Liver (tissue), 10 donors: ENCODE measurements around the gene RNU7-1. TPM values are rescaled to one million over a fixed set of nuclear protein-coding genes. Genes with fewer than 3 reads are reported as not detected.
A peak's percentile ranks its signal among the peaks of the same experiment; 100 is the strongest.

Experiments used
- DNase-seq: peaks from one replicate; pipeline ENCODE4 v3.0.0-alpha.2; 2017; ENCODE audit warnings: low spot score
- H3K27ac ChIP-seq, 2 donors: one replicate each; pipeline ENCODE4 v1.7.0; 2013; ENCODE audit warnings: inconsistent platforms in 2 of 2, low read length in 2 of 2, control low read depth in 1 of 2, low read depth in 1 of 2, mild to moderate bottlenecking in 1 of 2
- H3K27me3 ChIP-seq, 4 donors: one replicate each; pipeline versions ENCODE4 v1.6.1 to v1.7.0; 2013; ENCODE audit warnings: low read length in 3 of 4, inconsistent platforms in 1 of 4, mild to moderate bottlenecking in 1 of 4, moderate library complexity in 1 of 4; ENCODE audit not compliant: control insufficient read depth in 4 of 4, insufficient read depth in 4 of 4
- H3K36me3 ChIP-seq, 4 donors: one replicate each; pipeline versions ENCODE4 v1.6.1 to v1.7.0; 2013; ENCODE audit warnings: low read length in 3 of 4, mild to moderate bottlenecking in 3 of 4, low read depth in 1 of 4, moderate library complexity in 1 of 4; ENCODE audit not compliant: control insufficient read depth in 4 of 4, insufficient read depth in 3 of 4
- H3K4me1 ChIP-seq, 4 donors: one replicate each; pipeline versions ENCODE4 v1.6.1 to v1.7.0; 2013; ENCODE audit warnings: low read length in 3 of 4, mild to moderate bottlenecking in 3 of 4, moderate library complexity in 1 of 4; ENCODE audit not compliant: control insufficient read depth in 4 of 4, insufficient read depth in 4 of 4
- H3K4me3 ChIP-seq, 3 donors: one replicate each; pipeline versions ENCODE4 v1.6.1 to v1.7.0; 2013; ENCODE audit warnings: low read length in 3 of 3, control low read depth in 1 of 3, low read depth in 1 of 3, mild to moderate bottlenecking in 1 of 3
- H3K9ac ChIP-seq, 2 donors: one replicate each; pipeline ENCODE4 v1.7.0; 2013; ENCODE audit warnings: low read length in 2 of 2, mild to moderate bottlenecking in 2 of 2, moderate library complexity in 2 of 2, control low read depth in 1 of 2, low read depth in 1 of 2
- H3K9me3 ChIP-seq, 4 donors: one replicate each; pipeline versions ENCODE4 v1.6.1 to v1.7.0; 2013; ENCODE audit warnings: low read length in 3 of 4; ENCODE audit not compliant: control insufficient read depth in 4 of 4
- FOXA2 ChIP-seq: IDR thresholded peaks from 2 replicates; pipeline ENCODE4 v1.6.1; 2016; ENCODE audit warnings: antibody characterized with exemption
- MAX ChIP-seq: IDR thresholded peaks from 2 replicates; pipeline ENCODE4 v1.6.1; 2016; ENCODE audit warnings: antibody characterized with exemption
- WGBS: extraction: QIAGEN DNeasy Blood & Tissue Kit; methylation state at CpG from one replicate; pipeline ENCODE4 v1.1.7; 2013; 5-methylcytosine and 5-hydroxymethylcytosine counted together
- polyA plus RNA-seq, 2 donors: library from polyadenylated mRNA; stranded (reverse) in 1 of 2; unstranded in 1 of 2; fragments of 200-250 nt in 1 of 2; fragments of >200 nt in 1 of 2; fragmentation: Nextera tagmentation in 1 of 2; extraction: Ambion mirVana in 1 of 2; gene quantifications; one replicate each; pipeline versions ENCODE4 v1.2.1 to v1.2.3, GENCODE V29; 2013 to 2015
- small RNA-seq: library from RNA; depleted of rRNA; stranded (forward); fragments of <200 nt; gene quantifications from one replicate; pipeline ENCODE3, GENCODE V24; 2014
- total RNA-seq, 2 donors: library from RNA; depleted of rRNA; stranded (reverse); fragments of >200 nt; gene quantifications; one replicate each; pipeline ENCODE4 v1.2.3, GENCODE V29; 2014
- donor health status: healthy.
- donor health status: healthy.
- donor health status: healthy.
- donor health status: healthy.
- donor health status: healthy.

The RNU7-1 gene
- total and polyA plus RNA-seq, 4 donors = not detected

GRCh38 chr12:6987956-6988553 lies 44.4 kb downstream of the RNU7-1 start:
- 49% methylated on average over 11 of the region's 11 CpGs for whole genome bisulfite sequencing
- Histone ChIP-seq H3K9ac (no peak overlapping the region), H3K27me3 (no peaks in the 10 kb centered on the region), H3K27ac (no peak overlapping the region), H3K36me3 (peaks cover 0 to 16% (median 4%) of the 10 kb centered on the region in 4 donors), H3K4me1 (peaks cover 0 to 15% (median 12%) of the 10 kb centered on the region in 4 donors), H3K4me3 (no peak overlapping the region), H3K9me3 (no peaks in the 10 kb centered on the region)
- TF ChIP-seq FOXA2 (peak; percentile 67), MAX (no peak)
- DNase-seq = no peak

Small RNA genes within 50 kb of the gene (small RNA-seq; reads per million reads assigned to genes)
- gene MIR141 (4.7 reads per million, percentile 92 among the genes with 10 or more reads in this experiment), gene MIR200C (0.42 reads per million, percentile 47 among the genes with 10 or more reads in this experiment), gene RNU7-1 (not detected), gene SCARNA12 (0.77 reads per million, percentile 71 among the genes with 10 or more reads in this experiment)

Other genes starting within 250 kb of the RNU7-1 start
- not detected for gene PIANP, start 243.0 kb upstream of the RNU7-1 start, total RNA-seq
- gene PIANP, start 243.0 kb upstream of the RNU7-1 start, polyA plus RNA-seq = under 1 TPM in 1 of 2 donors, not detected in 1; 0.03 TPM
- gene COPS7A, start 219.8 kb upstream of the RNU7-1 start, total RNA-seq = 10 to 100 TPM; 26.0 to 31.3 TPM
- gene COPS7A, start 219.8 kb upstream of the RNU7-1 start, polyA plus RNA-seq = 10 to 100 TPM; 33.5 to 37.7 TPM
- 100 to 1,000 TPM in 1 of 2 donors, 10 to 100 TPM in 1; 59.6 to 131 TPM for gene MLF2, start 190.7 kb upstream of the RNU7-1 start, total RNA-seq
- 100 to 1,000 TPM; 194 to 235 TPM for gene MLF2, start 190.7 kb upstream of the RNU7-1 start, polyA plus RNA-seq
- 100 to 1,000 TPM in 1 of 2 donors, 10 to 100 TPM in 1; 26.3 to 106 TPM for gene PTMS, start 177.5 kb upstream of the RNU7-1 start, total RNA-seq
- gene PTMS, start 177.5 kb upstream of the RNU7-1 start, polyA plus RNA-seq = 100 to 1,000 TPM; 103 to 261 TPM
- under 1 TPM; 0.14 to 0.42 TPM for gene LAG3, start 171.3 kb upstream of the RNU7-1 start, total RNA-seq
- gene LAG3, start 171.3 kb upstream of the RNU7-1 start, polyA plus RNA-seq = 1 to 10 TPM in 1 of 2 donors, under 1 TPM in 1; 0.53 to 1.2 TPM
- 10 to 100 TPM; 22.5 to 44.8 TPM for gene CD4, start 154.3 kb upstream of the RNU7-1 start, total RNA-seq
- 10 to 100 TPM; 15.9 to 41.5 TPM for gene CD4, start 154.3 kb upstream of the RNU7-1 start, polyA plus RNA-seq
- 1 to 10 TPM in 1 of 2 donors, under 1 TPM in 1; 0.59 to 2.1 TPM for gene GPR162, start 122.0 kb upstream of the RNU7-1 start, total RNA-seq
- 1 to 10 TPM; 1.4 to 2.4 TPM for gene GPR162, start 122.0 kb upstream of the RNU7-1 start, polyA plus RNA-seq
- 1 to 10 TPM; 1.5 to 1.9 TPM for gene P3H3, start 115.4 kb upstream of the RNU7-1 start, total RNA-seq
- 1 to 10 TPM in 1 of 2 donors, under 1 TPM in 1; 0.42 to 1.7 TPM for gene P3H3, start 115.4 kb upstream of the RNU7-1 start, polyA plus RNA-seq
- gene GNB3, start 102.9 kb upstream of the RNU7-1 start, total RNA-seq = under 1 TPM in 1 of 2 donors, not detected in 1; under 0.01 TPM
- under 1 TPM in 1 of 2 donors, not detected in 1; 0.12 TPM for gene GNB3, start 102.9 kb upstream of the RNU7-1 start, polyA plus RNA-seq
- 10 to 100 TPM in 1 of 2 donors, under 1 TPM in 1; 0.25 to 26.0 TPM for gene CDCA3, start 92.5 kb upstream of the RNU7-1 start, total RNA-seq
- 1 to 10 TPM; 1.3 to 3.9 TPM for gene CDCA3, start 92.5 kb upstream of the RNU7-1 start, polyA plus RNA-seq
- gene USP5, start 91.7 kb upstream of the RNU7-1 start, total RNA-seq = 10 to 100 TPM; 39.8 to 41.0 TPM
- gene USP5, start 91.7 kb upstream of the RNU7-1 start, polyA plus RNA-seq = 10 to 100 TPM; 15.2 to 31.6 TPM
- gene TPI1, start 76.3 kb upstream of the RNU7-1 start, total RNA-seq = 100 to 1,000 TPM; 190 to 252 TPM
- gene TPI1, start 76.3 kb upstream of the RNU7-1 start, polyA plus RNA-seq = 100 to 1,000 TPM; 540 to 547 TPM
- 1 to 10 TPM; 3.2 to 4.3 TPM for gene SPSB2, start 70.5 kb upstream of the RNU7-1 start, total RNA-seq
- 1 to 10 TPM; 3.9 to 4.6 TPM for gene SPSB2, start 70.5 kb upstream of the RNU7-1 start, polyA plus RNA-seq
- 1 to 10 TPM; 2.0 to 3.6 TPM for gene LRRC23, start 39.0 kb upstream of the RNU7-1 start, total RNA-seq
- gene LRRC23, start 39.0 kb upstream of the RNU7-1 start, polyA plus RNA-seq = 1 to 10 TPM in 1 of 2 donors, under 1 TPM in 1; 0.92 to 2.3 TPM
- gene ENO2, start 29.2 kb upstream of the RNU7-1 start, total RNA-seq = 1 to 10 TPM; 1.1 to 3.1 TPM
- gene ENO2, start 29.2 kb upstream of the RNU7-1 start, polyA plus RNA-seq = 1 to 10 TPM; 1.3 to 1.6 TPM
- gene ATN1, start 15.9 kb upstream of the RNU7-1 start, total RNA-seq = 10 to 100 TPM in 1 of 2 donors, 1 to 10 TPM in 1; 3.6 to 10.2 TPM
- gene ATN1, start 15.9 kb upstream of the RNU7-1 start, polyA plus RNA-seq = 10 to 100 TPM in 1 of 2 donors, 1 to 10 TPM in 1; 5.6 to 12.6 TPM
- 10 to 100 TPM; 49.2 to 53.8 TPM for gene C12orf57, start 206 bp downstream of the RNU7-1 start, total RNA-seq
- 100 to 1,000 TPM in 1 of 2 donors, 10 to 100 TPM in 1; 77.7 to 193 TPM for gene C12orf57, start 206 bp downstream of the RNU7-1 start, polyA plus RNA-seq
- 10 to 100 TPM; 19.7 to 41.0 TPM for gene PTPN6, start 7.5 kb downstream of the RNU7-1 start, total RNA-seq
- gene PTPN6, start 7.5 kb downstream of the RNU7-1 start, polyA plus RNA-seq = 10 to 100 TPM; 15.2 to 19.4 TPM
- gene PHB2, start 26.8 kb downstream of the RNU7-1 start, total RNA-seq = 10 to 100 TPM; 82.7 to 99.1 TPM
- gene PHB2, start 26.8 kb downstream of the RNU7-1 start, polyA plus RNA-seq = 100 to 1,000 TPM; 107 to 133 TPM
- 10 to 100 TPM; 14.7 to 18.0 TPM for gene EMG1, start 27.1 kb downstream of the RNU7-1 start, total RNA-seq
- gene EMG1, start 27.1 kb downstream of the RNU7-1 start, polyA plus RNA-seq = 10 to 100 TPM; 11.5 to 28.6 TPM
- 10 to 100 TPM; 57.7 to 96.5 TPM for gene LPCAT3, start 74.7 kb downstream of the RNU7-1 start, total RNA-seq
- gene LPCAT3, start 74.7 kb downstream of the RNU7-1 start, polyA plus RNA-seq = 10 to 100 TPM; 41.9 to 96.3 TPM
- gene C1S, start 116.9 kb downstream of the RNU7-1 start, total RNA-seq = 1,000 to 10,000 TPM in 1 of 2 donors, 100 to 1,000 TPM in 1; 267 to 2,029 TPM
- gene C1S, start 116.9 kb downstream of the RNU7-1 start, polyA plus RNA-seq = 1,000 to 10,000 TPM; 1,439 to 1,696 TPM
- 1,000 to 10,000 TPM in 1 of 2 donors, 100 to 1,000 TPM in 1; 211 to 1,249 TPM for gene C1R, start 148.6 kb downstream of the RNU7-1 start, total RNA-seq
- gene C1R, start 148.6 kb downstream of the RNU7-1 start, polyA plus RNA-seq = 1,000 to 10,000 TPM; 1,058 to 1,822 TPM
- 100 to 1,000 TPM in 1 of 2 donors, 10 to 100 TPM in 1; 67.5 to 188 TPM for gene C1RL, start 165.4 kb downstream of the RNU7-1 start, total RNA-seq
- gene C1RL, start 165.4 kb downstream of the RNU7-1 start, polyA plus RNA-seq = 100 to 1,000 TPM; 104 to 145 TPM
- 10 to 100 TPM; 12.9 to 47.1 TPM for gene RBP5, start 185.1 kb downstream of the RNU7-1 start, total RNA-seq
- gene RBP5, start 185.1 kb downstream of the RNU7-1 start, polyA plus RNA-seq = 100 to 1,000 TPM in 1 of 2 donors, 10 to 100 TPM in 1; 80.2 to 108 TPM
- 10 to 100 TPM; 27.1 to 37.2 TPM for gene CLSTN3, start 186.6 kb downstream of the RNU7-1 start, total RNA-seq
- 10 to 100 TPM in 1 of 2 donors, 1 to 10 TPM in 1; 6.1 to 26.5 TPM for gene CLSTN3, start 186.6 kb downstream of the RNU7-1 start, polyA plus RNA-seq
- gene PEX5, start 245.9 kb downstream of the RNU7-1 start, total RNA-seq = 10 to 100 TPM; 19.4 to 37.9 TPM
- 10 to 100 TPM in 1 of 2 donors, 1 to 10 TPM in 1; 5.7 to 26.2 TPM for gene PEX5, start 245.9 kb downstream of the RNU7-1 start, polyA plus RNA-seq